ENCODE measurements around the gene ASCL5. TPM values are rescaled to one million over a fixed set of nuclear protein-coding genes. Genes with fewer than 3 reads are reported as not detected.

The ASCL5 gene
- total RNA-seq, 1 experiment from 2014 or later: not detected

DNA sequence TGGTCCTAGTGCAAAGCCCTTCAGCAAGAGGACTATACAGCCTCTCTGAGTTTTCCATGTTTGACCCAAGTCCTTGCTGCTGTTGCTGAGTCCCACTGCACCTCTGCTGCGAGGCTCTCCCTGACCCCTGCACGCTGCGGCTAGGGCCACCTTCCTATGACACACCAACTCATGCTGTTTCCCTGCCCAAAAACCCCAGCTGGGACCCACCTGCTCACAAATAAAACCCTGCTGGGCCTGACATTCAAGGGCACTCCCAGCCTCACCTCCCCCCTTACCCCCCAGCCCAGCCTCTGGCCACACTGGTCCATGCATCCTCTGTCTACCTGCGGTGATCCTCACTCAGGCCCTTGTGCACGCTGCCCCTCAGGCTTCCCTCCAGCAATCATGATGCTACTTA lies 12.3 kb upstream of the ASCL5 start:
- ChIA-PET CTCF (no interaction called here), POLR2A (no interaction called here)
- no peaks in the 10 kb centered on the region for H3K9me3 ChIP-seq (ENCODE audit: control insufficient read depth, insufficient read depth, low read depth, low read length)
- BruUV-seq (replicated peaks): no TSS peak
- no peak overlapping the region for H3K4me3 ChIP-seq (ENCODE audit: low read depth in 2 of 2, low read length in 2 of 2)
- in situ Hi-C loops (cut with HindIII; ENCODE audit: low pct_unique_long_range_greater_than_20kb, low sequenced_read_pairs): no loop called here
- H3K27me3 ChIP-seq (ENCODE audit: control insufficient read depth, insufficient read depth, low read length): no peaks in the 10 kb centered on the region
- no peak overlapping the region for H3K27ac ChIP-seq (ENCODE audit: low read length)
- H3K4me1 ChIP-seq (ENCODE audit: control insufficient read depth, insufficient read depth, low read length): no peaks in the 10 kb centered on the region
- TF ChIP-seq TCF7L2 (IDR thresholded peaks at IDR 0.05; ENCODE audit: low read depth, low read length) (no peak), SIN3A (IDR thresholded peaks at IDR 0.05; ENCODE audit: borderline replicate concordance, insufficient read depth, low read depth, low read length) (no peak), POLR2AphosphoS5 (IDR thresholded peaks at IDR 0.05; ENCODE audit: low read depth, low read length) (no peak)
- TF ChIP-seq, protein P1, sequence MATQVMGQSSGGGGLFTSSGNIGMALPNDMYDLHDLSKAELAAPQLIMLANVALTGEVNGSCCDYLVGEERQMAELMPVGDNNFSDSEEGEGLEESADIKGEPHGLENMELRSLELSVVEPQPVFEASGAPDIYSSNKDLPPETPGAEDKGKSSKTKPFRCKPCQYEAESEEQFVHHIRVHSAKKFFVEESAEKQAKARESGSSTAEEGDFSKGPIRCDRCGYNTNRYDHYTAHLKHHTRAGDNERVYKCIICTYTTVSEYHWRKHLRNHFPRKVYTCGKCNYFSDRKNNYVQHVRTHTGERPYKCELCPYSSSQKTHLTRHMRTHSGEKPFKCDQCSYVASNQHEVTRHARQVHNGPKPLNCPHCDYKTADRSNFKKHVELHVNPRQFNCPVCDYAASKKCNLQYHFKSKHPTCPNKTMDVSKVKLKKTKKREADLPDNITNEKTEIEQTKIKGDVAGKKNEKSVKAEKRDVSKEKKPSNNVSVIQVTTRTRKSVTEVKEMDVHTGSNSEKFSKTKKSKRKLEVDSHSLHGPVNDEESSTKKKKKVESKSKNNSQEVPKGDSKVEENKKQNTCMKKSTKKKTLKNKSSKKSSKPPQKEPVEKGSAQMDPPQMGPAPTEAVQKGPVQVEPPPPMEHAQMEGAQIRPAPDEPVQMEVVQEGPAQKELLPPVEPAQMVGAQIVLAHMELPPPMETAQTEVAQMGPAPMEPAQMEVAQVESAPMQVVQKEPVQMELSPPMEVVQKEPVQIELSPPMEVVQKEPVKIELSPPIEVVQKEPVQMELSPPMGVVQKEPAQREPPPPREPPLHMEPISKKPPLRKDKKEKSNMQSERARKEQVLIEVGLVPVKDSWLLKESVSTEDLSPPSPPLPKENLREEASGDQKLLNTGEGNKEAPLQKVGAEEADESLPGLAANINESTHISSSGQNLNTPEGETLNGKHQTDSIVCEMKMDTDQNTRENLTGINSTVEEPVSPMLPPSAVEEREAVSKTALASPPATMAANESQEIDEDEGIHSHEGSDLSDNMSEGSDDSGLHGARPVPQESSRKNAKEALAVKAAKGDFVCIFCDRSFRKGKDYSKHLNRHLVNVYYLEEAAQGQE (IDR thresholded peaks at IDR 0.05; ENCODE audit: insufficient read depth in 1 of 2, low read depth in 2 of 2, low read length in 1 of 2): no peak
- TF ChIP-seq, protein P2, sequence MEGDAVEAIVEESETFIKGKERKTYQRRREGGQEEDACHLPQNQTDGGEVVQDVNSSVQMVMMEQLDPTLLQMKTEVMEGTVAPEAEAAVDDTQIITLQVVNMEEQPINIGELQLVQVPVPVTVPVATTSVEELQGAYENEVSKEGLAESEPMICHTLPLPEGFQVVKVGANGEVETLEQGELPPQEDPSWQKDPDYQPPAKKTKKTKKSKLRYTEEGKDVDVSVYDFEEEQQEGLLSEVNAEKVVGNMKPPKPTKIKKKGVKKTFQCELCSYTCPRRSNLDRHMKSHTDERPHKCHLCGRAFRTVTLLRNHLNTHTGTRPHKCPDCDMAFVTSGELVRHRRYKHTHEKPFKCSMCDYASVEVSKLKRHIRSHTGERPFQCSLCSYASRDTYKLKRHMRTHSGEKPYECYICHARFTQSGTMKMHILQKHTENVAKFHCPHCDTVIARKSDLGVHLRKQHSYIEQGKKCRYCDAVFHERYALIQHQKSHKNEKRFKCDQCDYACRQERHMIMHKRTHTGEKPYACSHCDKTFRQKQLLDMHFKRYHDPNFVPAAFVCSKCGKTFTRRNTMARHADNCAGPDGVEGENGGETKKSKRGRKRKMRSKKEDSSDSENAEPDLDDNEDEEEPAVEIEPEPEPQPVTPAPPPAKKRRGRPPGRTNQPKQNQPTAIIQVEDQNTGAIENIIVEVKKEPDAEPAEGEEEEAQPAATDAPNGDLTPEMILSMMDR (IDR thresholded peaks at IDR 0.05): no peak
- no peak for DNase-seq (ENCODE audit: low read depth, low spot score)
- no peaks in the 10 kb centered on the region; the same call in 1 of the 2 replicates for H3K36me3 ChIP-seq (ENCODE audit: control insufficient read depth, insufficient read depth, low read length)
- no peak for ATAC-seq
- intact Hi-C loops (cut with micrococcal nuclease; ENCODE audit: unreplicated experiment): no loop called here

DNA sequence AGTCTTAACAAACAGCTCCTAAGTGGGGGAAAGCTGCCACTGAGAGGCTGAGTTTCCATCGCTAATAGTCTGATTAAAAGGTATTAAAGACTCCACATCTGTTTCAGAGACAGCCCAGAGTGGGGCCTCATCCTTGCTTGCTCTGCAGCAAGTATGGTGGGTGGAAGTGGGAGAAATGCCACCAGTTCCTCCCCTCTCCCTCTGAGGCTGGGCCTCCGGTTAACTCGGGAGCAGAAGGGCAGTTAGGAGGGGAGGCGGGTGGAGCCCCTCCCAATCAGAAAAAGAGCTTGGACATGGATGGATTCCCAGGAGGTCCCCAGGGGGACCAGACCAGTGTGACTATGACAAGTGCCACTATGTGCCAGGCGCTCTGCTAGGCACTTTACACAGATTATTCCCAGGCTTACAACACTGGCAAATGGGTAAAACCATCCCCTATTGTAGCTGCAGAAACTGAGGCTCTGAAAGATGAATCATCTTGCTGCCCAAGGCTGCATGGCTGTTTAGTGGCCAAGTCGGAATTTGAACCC lies 11.4 kb upstream of the ASCL5 start:
- no peak overlapping the region for H3K4me3 ChIP-seq (ENCODE audit: low read depth in 2 of 2, low read length in 2 of 2)
- intact Hi-C loops (cut with micrococcal nuclease; ENCODE audit: unreplicated experiment): no loop called here
- in situ Hi-C loops (cut with HindIII; ENCODE audit: low pct_unique_long_range_greater_than_20kb, low sequenced_read_pairs): no loop called here
- no peaks in the 10 kb centered on the region for H3K27me3 ChIP-seq (ENCODE audit: control insufficient read depth, insufficient read depth, low read length)
- ATAC-seq (no peak), DNase-seq (ENCODE audit: low read depth, low spot score) (no peak)
- BruUV-seq (replicated peaks): no TSS peak
- H3K27ac ChIP-seq (ENCODE audit: low read length): no peak overlapping the region
- TF ChIP-seq SIN3A (IDR thresholded peaks at IDR 0.05; ENCODE audit: borderline replicate concordance, insufficient read depth, low read depth, low read length): no peak
- TF ChIP-seq, protein P1 (IDR thresholded peaks at IDR 0.05; ENCODE audit: insufficient read depth in 1 of 2, low read depth in 2 of 2, low read length in 1 of 2): no peak
- TF ChIP-seq, protein P2 (IDR thresholded peaks at IDR 0.05): no peak
- ChIA-PET CTCF (no interaction called here), POLR2A (interaction anchor here (0.7 kb wide), 1 partner anchor 350 kb away, joined by 3 read pairs; no protein-coding TSS in a partner anchor)
- H3K36me3 ChIP-seq (ENCODE audit: control insufficient read depth, insufficient read depth, low read length): no peaks in the 10 kb centered on the region; the same call in 1 of the 2 replicates
- H3K4me1 ChIP-seq (ENCODE audit: control insufficient read depth, insufficient read depth, low read length): no peaks in the 10 kb centered on the region
- no peaks in the 10 kb centered on the region for H3K9me3 ChIP-seq (ENCODE audit: control insufficient read depth, insufficient read depth, low read depth, low read length)

Data from Panc1 (cell line).